NCI-H1436 (cell line): Measurements from ENCODE around the gene PGBD5.
"Not testable (repeated sequence)": the region's sequence is repeated elsewhere in the genome, so short reads cannot be mapped to it uniquely, and the experiment has no call there.

Source experiments
- DNase-seq: peaks from one replicate; lab custom pipeline; 2025; lab: John Stamatoyannopoulos, UW

The PGBD5 gene

DNA sequence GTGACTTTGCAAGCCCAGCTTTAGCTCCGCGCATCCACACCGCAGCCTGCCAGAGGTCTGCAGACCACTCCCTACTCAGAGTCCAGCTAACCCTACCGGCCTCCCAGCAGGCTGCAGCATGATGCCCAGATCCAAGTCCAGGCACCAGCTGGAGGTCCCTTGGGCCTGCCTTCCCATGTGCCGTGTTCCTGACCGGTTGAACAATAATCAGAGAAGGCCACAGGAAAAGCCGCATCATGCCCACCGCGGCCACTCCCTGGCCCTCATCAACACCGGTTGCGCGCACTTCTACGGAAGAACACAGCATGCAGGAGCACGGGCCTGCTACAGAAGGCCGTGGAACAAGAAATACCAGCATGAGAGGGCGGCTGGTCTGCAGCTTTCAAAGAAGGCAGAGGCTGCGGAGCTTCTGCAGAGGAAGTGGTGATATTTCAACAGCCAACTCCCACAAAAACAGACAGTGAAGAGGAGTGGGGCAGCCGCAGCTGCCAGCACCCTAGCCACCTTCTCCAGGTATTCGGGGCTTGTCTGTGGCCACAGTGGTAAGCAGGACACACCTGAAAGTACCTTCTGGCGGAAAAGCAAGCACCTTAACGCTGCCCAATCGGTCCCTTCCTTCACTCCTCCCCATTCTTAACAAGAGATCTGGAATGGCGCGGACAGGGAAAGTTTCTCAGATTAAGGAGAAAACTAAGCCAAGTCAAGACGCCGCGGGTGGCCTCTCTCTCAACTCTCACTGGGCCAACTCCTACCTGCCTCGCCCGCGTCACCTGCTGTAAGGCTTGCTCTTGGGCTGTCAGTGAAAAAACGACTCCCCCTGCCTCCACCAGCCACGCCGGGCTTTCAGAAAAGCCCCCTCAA, 1.5 kb downstream of the PGBD5 start:
- no peak for DNase-seq

DNA sequence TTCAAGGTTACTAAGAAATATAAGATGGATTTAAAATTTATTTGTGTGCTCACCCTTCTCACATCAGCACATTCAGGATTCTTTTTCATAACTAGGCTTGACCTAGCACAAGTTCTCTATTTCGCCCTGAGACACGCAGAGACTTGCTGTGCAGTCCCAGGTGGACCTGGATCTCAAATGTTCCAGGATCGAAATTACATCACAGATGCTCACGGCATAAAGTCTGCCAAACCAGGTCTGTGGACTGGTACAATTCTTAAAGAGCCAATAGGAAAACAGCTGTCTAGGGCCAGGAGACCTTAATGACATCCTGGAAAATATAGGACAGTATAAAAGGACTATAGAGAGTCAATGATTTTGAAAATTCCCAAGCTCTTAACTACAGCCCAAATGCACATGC, 2.2 kb downstream of the PGBD5 start:
- no peak for DNase-seq

- DNase-seq: no peak
Measured at GRCh38 chr1:230423261-230423660, 2.9 kb downstream of the PGBD5 start.

- DNase-seq: peak; percentile 34
Measured at GRCh38 chr1:230422221-230422981, 3.7 kb downstream of the PGBD5 start.

GRCh38 chr1:230421481-230421880, 4.7 kb downstream of the PGBD5 start:
- DNase-seq: no peak

GRCh38 chr1:230420372-230420771, 5.8 kb downstream of the PGBD5 start:
- not testable (repeated sequence) for DNase-seq

DNA sequence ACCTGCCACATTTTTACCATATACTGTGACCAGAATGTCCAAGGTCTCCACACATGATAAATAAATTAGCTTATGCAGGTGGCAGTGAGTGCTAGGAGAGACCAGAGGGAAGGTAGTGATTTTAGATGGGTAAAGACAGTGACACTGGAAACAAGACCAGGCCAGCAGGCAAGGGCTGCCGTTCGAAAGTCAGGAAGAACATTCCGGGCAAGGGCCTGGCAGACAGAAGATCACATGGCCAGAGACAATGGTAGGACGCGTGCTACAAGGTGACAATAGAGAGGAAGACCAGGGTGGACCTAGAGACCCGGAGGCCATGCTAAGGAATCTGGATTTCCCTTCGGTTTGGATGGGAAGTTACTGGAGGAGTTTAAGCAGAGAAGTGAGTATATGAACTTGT, 9.7 kb downstream of the PGBD5 start:
- DNase-seq: no peak

- DNase-seq: no peak
Measured at GRCh38 chr1:230415405-230416132, 10.6 kb downstream of the PGBD5 start.

DNA sequence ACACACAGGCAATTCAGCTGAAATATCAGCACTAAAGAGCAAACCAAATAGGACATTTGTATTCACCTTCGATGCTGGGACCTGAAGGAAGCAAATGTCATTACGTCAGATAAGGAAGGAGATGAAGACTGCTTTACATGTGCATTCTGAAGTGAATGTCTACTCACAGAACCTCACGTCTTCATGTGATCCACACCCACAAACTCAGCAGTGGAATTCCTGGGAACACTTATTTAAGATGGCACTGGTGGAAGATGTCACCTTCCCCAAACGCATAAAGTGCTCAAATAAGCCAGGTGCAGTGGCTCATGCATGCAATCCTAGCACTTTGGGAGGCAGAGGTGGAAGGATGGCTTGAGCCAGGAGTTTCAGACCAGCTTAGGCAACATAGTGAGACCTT, 11.4 kb downstream of the PGBD5 start:
- DNase-seq: no peak

DNA sequence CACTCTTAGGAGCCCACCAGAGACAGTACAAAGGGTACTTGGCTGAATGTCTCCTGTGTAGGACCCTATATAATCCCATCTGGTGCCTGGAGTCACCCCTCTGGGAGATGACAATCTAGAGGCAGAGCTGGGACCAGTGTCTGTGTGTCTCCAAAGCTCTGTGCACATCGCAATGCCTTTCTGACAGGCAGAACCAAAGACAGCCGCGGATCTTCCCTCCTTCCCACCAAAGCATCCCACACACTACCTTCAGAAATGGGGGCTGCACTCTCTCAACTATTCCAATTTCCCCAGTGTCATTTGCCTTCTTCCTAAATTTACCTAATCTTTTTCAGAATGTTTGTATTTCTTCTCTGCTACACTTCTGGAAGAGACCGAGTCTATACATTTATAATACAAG, 12.0 kb downstream of the PGBD5 start:
- DNase-seq: no peak

GRCh38 chr1:230413061-230413460, 13.1 kb downstream of the PGBD5 start:
- DNase-seq: no peak

GRCh38 chr1:230408971-230409370, 17.2 kb downstream of the PGBD5 start:
- no peak for DNase-seq

DNA sequence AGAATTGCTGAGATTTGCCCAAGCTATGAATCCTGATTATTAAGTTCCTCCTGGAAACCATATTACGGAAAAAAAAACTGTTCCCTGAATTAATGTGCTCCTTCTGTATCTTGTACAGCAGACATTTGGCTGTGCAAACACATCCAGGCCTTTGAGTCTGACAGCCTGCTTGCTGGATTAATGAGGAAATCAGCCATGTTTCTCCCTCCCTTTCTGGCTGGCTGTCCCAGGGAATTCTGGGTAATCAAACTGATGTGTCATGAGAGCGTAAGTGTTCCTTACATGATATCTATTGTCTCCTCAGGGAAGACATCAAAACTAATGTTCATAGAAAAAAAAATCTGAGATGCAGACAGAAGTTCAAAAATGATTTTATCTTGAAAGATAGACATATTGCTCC, 18.8 kb downstream of the PGBD5 start:
- DNase-seq: no peak

DNA sequence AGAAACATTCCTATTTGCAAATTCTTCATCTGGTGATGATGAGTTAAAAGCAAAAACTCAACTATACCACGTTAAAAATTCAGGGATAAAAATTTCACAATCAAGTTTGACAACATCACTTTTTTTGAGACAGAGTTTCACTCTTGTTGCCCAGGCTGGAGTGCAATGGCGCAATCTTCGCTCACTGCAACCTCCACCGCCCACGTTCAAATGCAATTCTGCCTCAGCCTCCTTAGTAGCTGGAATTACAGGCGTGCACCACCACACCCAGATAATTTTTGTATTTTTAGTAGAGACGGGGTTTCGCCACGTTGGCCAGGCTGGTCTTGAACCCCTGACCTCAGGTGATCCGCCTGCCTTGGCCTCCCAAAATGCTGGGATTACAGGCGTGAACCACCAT, 19.4 kb downstream of the PGBD5 start:
- DNase-seq: not testable (repeated sequence)

DNA sequence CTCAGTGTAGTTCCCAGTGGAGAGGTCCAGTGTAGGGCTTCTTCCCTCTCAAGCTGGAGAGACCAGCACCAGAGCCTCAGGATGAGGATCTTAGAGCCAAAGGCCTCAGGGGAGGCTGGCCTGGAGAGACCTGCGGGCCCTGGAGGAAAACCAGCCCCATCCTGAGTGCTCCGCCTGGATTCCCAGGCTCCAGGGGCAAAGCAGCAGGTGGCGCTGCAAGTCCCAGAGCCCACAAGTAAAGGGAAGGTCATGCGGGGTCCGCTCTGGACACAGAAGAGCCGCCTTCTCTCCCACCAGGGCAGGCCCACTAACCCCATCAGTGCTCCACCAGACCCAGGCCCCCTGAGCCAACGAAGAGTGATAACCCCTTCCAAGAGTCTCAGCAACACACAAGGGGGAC, 22.7 kb downstream of the PGBD5 start:
- DNase-seq: no peak

DNA sequence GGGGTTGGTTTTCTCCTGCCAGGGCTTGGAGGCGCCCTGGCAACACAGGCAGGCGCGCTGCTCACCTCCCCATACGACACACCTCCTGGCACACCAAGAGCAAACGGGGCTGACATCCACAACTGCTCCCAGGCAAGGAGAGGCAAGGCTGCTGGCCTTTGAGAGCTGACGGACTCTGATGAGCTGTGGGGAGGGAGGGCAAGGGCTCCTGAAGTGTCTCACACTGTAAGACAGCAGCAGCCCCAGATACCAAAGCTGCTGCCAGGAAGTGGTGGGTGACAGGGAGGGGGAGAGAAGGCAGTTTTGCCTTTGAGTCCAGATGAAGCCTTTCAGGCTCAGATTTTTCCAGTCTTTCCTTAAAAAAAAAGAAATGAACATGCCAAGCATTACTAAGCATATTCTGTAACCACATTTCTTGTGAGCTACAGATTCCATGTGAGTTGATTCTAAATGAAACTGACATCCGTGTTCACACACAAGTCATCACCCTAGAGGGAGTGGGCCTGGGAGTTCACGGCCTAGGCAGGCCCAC, 24.3 kb downstream of the PGBD5 start:
- DNase-seq: no peak

GRCh38 chr1:230401101-230401500, 25.0 kb downstream of the PGBD5 start:
- DNase-seq: no peak

GRCh38 chr1:230400007-230400344, 26.2 kb downstream of the PGBD5 start:
- no peak for DNase-seq

- no peak for DNase-seq
Measured at GRCh38 chr1:230399321-230400006, 26.7 kb downstream of the PGBD5 start.

DNA sequence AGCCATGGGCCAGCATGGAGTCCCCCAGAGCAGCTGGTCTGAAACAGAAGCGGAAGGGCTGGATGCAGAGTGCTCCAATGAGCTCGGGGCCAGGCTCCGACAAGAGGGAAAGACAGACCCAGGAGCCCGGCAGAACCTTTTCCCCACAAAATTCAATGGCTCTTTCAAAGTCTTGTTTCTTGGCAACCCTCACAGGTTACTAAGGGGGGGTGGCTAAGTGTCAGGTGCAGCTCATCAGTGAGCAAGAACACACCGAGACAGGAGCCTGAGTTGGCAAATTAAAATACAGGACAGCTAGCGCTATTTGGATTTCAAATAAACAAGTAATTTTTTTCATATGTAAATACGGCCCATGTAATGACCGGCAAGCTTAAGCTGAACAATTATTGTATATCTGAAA, 27.3 kb downstream of the PGBD5 start:
- no peak for DNase-seq

- DNase-seq: no peak
Measured at GRCh38 chr1:230396966-230397365, 29.2 kb downstream of the PGBD5 start.

- DNase-seq: no peak
Measured at GRCh38 chr1:230395932-230396331, 30.2 kb downstream of the PGBD5 start.
